Measurements from ENCODE around the gene TMEM165. TPM values are rescaled to one million over a fixed set of nuclear protein-coding genes. Genes with fewer than 3 reads are reported as not detected.

TMEM165 gene
- total RNA-seq, 2 donors from 2014 or later = 90.5 to 308 TPM

- WGBS, 2 donors = 81 to 82% methylated on average over 2 of the region's 2 CpGs
- no peaks in the 10 kb centered on the region for H3K27me3 ChIP-seq
- H3K27ac ChIP-seq = no peak overlapping the region
- H3K4me3 ChIP-seq = no peak overlapping the region
- TF ChIP-seq CTCF (IDR thresholded peaks at IDR 0.05) = no peak
- TF ChIP-seq POLR2A (IDR thresholded peaks at IDR 0.05) = no peak
- no peaks in the 10 kb centered on the region for H3K9me3 ChIP-seq
- no peak for DNase-seq
- intact Hi-C loops (cut with DNase I) = no loop called here
- no peaks in the 10 kb centered on the region for H3K4me1 ChIP-seq
- ATAC-seq = no peak
- peaks cover 0 to 4% of the 10 kb centered on the region in 2 donors for H3K36me3 ChIP-seq (replicated peaks in 1 of 2; ENCODE audit: insufficient read depth in 1 of 2, low read depth in 2 of 2)
Measured at GRCh38 chr4:55468724-55469123, 73.0 kb downstream of the TMEM165 start.

GRCh38 chr4:55469979-55470378 lies 74.2 kb downstream of the TMEM165 start:
- no peaks in the 10 kb centered on the region for H3K27me3 ChIP-seq
- no peaks in the 10 kb centered on the region for H3K4me1 ChIP-seq
- ATAC-seq = no peak
- intact Hi-C loops (cut with DNase I) = no loop called here
- 100% methylated on average over 1 of the region's 1 CpG for WGBS, 2 donors
- peaks cover 0 to 9% of the 10 kb centered on the region in 2 donors for H3K36me3 ChIP-seq (replicated peaks in 1 of 2; ENCODE audit: insufficient read depth in 1 of 2, low read depth in 2 of 2)
- TF ChIP-seq CTCF (IDR thresholded peaks at IDR 0.05) (no peak), POLR2A (IDR thresholded peaks at IDR 0.05) (no peak)
- DNase-seq = no peak
- H3K4me3 ChIP-seq = no peak overlapping the region
- no peak overlapping the region for H3K27ac ChIP-seq
- no peaks in the 10 kb centered on the region for H3K9me3 ChIP-seq

Small RNA genes within 50 kb of the gene (small RNA-seq; reads per million reads assigned to genes)
- not detected for gene RF00019

Other genes with a start within 250 kb of the TMEM165 start
- gene SRD5A3, start 49.7 kb upstream of the TMEM165 start, total RNA-seq = 10 to 100 TPM in 1 of 2 donors, 1 to 10 TPM in 1; 6.7 to 11.5 TPM
- gene CLOCK, start 151.0 kb downstream of the TMEM165 start, total RNA-seq = 10 to 100 TPM in 1 of 2 donors, 1 to 10 TPM in 1; 6.3 to 13.7 TPM
- gene PDCL2, start 196.3 kb downstream of the TMEM165 start, total RNA-seq = not detected
- not detected for gene NMU, start 240.3 kb downstream of the TMEM165 start, total RNA-seq

All from body of pancreas (tissue), 4 donors.